Measurements from ENCODE around the gene TANGO6. TPM values are rescaled to one million over a fixed set of nuclear protein-coding genes. Genes with fewer than 3 reads are reported as not detected.

The TANGO6 gene
- total and polyA plus RNA-seq, 8 donors, result 2.6 to 9.3 (median 6.3) TPM

DNA sequence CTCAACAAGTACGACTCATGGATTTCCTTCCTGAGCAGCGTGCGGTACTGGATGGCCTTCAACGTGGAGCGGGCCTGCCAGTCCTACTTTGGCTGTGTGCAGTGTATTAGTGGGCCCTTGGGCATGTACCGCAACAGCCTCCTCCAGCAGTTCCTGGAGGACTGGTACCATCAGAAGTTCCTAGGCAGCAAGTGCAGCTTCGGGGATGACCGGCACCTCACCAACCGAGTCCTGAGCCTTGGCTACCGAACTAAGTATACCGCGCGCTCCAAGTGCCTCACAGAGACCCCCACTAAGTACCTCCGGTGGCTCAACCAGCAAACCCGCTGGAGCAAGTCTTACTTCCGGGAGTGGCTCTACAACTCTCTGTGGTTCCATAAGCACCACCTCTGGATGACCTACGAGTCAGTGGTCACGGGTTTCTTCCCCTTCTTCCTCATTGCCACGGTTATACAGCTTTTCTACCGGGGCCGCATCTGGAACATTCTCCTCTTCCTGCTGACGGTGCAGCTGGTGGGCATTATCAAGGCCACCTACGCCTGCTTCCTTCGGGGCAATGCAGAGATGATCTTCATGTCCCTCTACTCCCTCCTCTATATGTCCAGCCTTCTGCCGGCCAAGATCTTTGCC lies 271.1 kb downstream of the TANGO6 start:
- no peak for FAIRE-seq

GRCh38 chr16:69114976-69115355 lies 271.6 kb downstream of the TANGO6 start:
- Histone ChIP-seq H3K27me3 (no peaks in the 10 kb centered on the region), H3K27ac (no peak overlapping the region), H3K4me3 (no peak overlapping the region), H3K9me3 (no peaks in the 10 kb centered on the region), H3K4me1 (peaks cover 8 to 14% (median 11%) of the 10 kb centered on the region in 3 donors), H3K36me3 (no peaks in the 10 kb centered on the region)
- ATAC-seq (no peak), DNase-seq (peak in 1 of 6 donors; percentile 21), FAIRE-seq (no peak)
- 95% methylated on average over 6 of the region's 6 CpGs for WGBS, 2 donors
- intact Hi-C loops (cut with DNase I), result no loop called here
- TF ChIP-seq, protein P1, sequence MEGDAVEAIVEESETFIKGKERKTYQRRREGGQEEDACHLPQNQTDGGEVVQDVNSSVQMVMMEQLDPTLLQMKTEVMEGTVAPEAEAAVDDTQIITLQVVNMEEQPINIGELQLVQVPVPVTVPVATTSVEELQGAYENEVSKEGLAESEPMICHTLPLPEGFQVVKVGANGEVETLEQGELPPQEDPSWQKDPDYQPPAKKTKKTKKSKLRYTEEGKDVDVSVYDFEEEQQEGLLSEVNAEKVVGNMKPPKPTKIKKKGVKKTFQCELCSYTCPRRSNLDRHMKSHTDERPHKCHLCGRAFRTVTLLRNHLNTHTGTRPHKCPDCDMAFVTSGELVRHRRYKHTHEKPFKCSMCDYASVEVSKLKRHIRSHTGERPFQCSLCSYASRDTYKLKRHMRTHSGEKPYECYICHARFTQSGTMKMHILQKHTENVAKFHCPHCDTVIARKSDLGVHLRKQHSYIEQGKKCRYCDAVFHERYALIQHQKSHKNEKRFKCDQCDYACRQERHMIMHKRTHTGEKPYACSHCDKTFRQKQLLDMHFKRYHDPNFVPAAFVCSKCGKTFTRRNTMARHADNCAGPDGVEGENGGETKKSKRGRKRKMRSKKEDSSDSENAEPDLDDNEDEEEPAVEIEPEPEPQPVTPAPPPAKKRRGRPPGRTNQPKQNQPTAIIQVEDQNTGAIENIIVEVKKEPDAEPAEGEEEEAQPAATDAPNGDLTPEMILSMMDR (IDR thresholded peaks at IDR 0.05), result no peak

More for the DNA sequence above, 271.1 kb downstream of the TANGO6 start:
- DNase-seq (peak in 1 of 6 donors; percentile 31), ATAC-seq (no peak)
- TF ChIP-seq, protein P1 (IDR thresholded peaks at IDR 0.05), result no peak
- H3K36me3 ChIP-seq, result no peaks in the 10 kb centered on the region
- no peak overlapping the region for H3K27ac ChIP-seq
- WGBS, 2 donors, result 94 to 96% methylated on average over 25 of the region's 25 CpGs
- H3K4me1 ChIP-seq, result peaks cover 4 to 9% (median 9%) of the 10 kb centered on the region in 3 donors
- no peaks in the 10 kb centered on the region for H3K9me3 ChIP-seq
- H3K27me3 ChIP-seq, result no peaks in the 10 kb centered on the region
- intact Hi-C loops (cut with DNase I), result no loop called here
- H3K4me3 ChIP-seq, result no peak overlapping the region

DNA sequence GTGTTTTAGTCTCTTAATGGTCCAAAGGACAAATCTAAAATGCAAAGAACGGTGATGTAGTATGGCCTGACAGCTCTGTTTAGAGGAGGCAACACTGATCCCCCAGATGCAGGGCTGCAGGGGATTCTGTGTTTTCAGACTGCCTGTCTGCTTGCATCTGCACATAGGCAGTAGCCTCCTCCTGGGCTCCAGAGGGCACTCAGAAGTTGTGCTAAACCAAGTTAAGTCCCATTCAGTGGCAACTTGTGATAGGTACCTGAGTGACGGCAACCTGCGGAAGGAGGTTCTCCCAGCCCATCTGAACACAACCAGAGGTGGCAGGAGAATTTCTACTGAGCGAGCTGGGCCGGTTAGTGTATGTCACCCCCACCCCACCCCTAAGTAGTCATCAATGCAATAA lies 272.0 kb downstream of the TANGO6 start:
- FAIRE-seq (no peak), ATAC-seq (no peak), DNase-seq (peak in 1 of 6 donors; percentile 10)
- peaks cover 8 to 14% (median 11%) of the 10 kb centered on the region in 3 donors for H3K4me1 ChIP-seq
- H3K9me3 ChIP-seq, result no peaks in the 10 kb centered on the region
- H3K36me3 ChIP-seq, result no peaks in the 10 kb centered on the region
- H3K27ac ChIP-seq, result no peak overlapping the region
- WGBS, 2 donors, result 92 to 97% methylated on average over 5 of the region's 5 CpGs
- TF ChIP-seq, protein P1 (IDR thresholded peaks at IDR 0.05), result no peak
- no peaks in the 10 kb centered on the region for H3K27me3 ChIP-seq
- H3K4me3 ChIP-seq, result no peak overlapping the region
- intact Hi-C loops (cut with DNase I), result no loop called here

DNA sequence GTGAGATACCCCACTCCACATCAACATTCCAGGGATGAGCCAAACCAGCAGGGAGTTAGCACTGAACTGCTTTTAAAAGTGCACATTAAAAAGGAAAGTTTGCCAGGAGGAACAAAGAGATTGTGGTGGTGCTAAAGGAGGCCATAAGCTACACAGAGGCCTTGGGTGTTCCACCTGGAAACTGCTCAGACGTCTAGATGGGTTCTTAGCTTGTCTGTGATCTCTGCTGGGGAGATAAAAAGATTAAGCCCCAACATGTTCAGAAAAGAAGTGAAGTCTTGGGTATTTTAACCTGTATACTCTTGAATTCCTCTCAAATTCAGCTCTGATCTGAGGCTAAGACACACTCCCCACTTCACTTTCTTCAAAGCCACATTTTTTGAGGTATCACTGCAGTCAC lies 272.5 kb downstream of the TANGO6 start:
- Histone ChIP-seq H3K36me3 (peaks cover 0 to 3% (median 0%) of the 10 kb centered on the region in 3 donors), H3K4me1 (peaks cover 8 to 14% (median 11%) of the 10 kb centered on the region in 3 donors), H3K9me3 (no peaks in the 10 kb centered on the region), H3K27me3 (no peaks in the 10 kb centered on the region), H3K27ac (no peak overlapping the region), H3K4me3 (no peak overlapping the region)
- TF ChIP-seq, protein P1 (IDR thresholded peaks at IDR 0.05), result no peak
- FAIRE-seq (no peak), DNase-seq (no peak), ATAC-seq (no peak)
- intact Hi-C loops (cut with DNase I), result no loop called here
- 65 to 73% methylated on average over 1 of the region's 1 CpG for WGBS, 2 donors

DNA sequence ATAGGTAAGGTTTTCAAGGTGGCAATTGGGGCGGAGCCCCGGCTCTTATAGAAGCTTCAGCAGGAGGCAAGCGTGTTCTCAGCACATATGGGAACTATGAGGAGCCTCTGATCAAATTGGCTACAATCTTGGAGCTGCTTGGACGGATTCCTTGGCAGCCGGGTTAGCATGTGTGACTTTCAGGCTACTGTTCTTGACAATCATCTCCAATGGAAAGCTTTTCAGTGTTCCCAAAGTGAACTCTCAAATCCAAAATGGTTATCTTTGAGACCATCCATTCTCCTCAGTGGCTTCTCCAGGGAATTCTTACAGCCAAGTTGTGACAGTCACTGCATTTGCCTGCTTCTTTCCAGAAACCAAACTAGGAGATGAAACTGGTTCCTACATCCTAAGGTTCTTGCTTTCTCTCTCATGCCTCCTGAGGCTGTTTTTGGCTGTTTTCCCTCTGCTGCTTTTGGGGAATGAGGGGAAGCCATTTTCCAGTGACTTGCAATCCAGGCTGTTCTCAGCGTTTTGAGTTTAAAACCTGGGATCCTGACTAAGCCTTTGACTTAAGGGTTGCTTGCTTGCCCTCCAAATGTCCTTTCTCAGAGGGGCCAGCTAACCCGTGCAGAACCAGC lies 273.0 kb downstream of the TANGO6 start:
- Histone ChIP-seq H3K4me3 (no peak overlapping the region), H3K9me3 (no peaks in the 10 kb centered on the region), H3K36me3 (peaks cover 0 to 7% (median 0%) of the 10 kb centered on the region in 3 donors), H3K4me1 (peaks cover 8 to 14% (median 11%) of the 10 kb centered on the region in 3 donors), H3K27me3 (no peaks in the 10 kb centered on the region), H3K27ac (no peak overlapping the region)
- peak in 1 of 6 donors; percentile 12 for DNase-seq
- no peak for FAIRE-seq
- no peak for ATAC-seq
- WGBS, 2 donors, result 74 to 78% methylated on average over 7 of the region's 7 CpGs
- intact Hi-C loops (cut with DNase I), result no loop called here
- TF ChIP-seq, protein P1 (IDR thresholded peaks at IDR 0.05), result no peak

All from pancreas (tissue), 10 donors.